ENCODE results near the gene CEPT1. TPM values are rescaled to one million over a fixed set of nuclear protein-coding genes. Genes with fewer than 3 reads are reported as not detected.

CEPT1 gene
- total RNA-seq, 1 experiment from 2014 or later, result 33.0 TPM

DNA sequence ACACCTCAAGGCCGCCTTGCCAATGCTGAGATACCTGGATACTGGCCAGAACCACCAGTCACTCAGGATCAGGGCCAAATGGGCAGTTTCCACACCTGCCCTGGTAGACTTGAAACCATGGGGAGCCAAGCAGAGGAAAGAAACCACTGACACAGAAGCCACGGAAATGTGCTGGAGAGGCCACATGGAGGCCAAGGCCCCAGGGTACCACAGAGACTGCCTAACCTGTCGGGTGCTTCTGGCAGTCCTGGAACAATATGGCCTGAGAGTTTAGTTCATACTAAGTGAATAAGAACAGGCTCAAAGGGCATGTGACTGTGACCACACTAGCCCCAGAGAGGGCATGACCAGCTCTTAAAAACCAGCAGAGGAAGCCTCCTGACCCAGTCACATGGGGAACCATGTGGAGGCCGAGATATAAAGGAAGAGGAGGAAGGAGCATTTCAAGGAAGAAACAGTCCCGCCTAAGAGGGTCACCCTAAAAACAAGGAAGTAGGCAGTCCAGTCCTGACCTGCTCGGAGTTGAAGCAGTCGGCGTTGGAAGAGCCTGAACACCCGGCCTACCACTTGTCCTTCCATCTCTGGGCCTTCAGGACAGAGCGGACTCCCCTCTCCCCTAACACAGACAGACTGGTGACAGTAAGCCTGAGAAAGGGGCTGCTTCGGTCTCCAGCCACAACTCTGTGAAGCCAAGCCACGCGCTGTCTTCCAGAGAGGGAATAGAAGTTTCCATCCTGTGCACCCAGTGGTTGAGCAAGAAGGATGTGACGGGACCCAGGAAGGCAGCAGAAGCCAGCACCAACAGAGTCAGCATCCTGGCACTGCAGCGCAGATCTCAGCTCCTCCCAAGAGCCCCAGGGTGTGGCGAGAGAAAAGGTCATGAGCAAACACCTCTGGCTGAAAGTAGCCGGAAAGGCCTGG is 60.1 kb downstream of the CEPT1 start, which contains the start of gene DENND2D:
Gene DENND2D, minus strand, starts transcription at position 766 of the 921 bp plus-strand sequence. Its CDS starts 187 bp downstream, at position 579.
- Histone ChIP-seq H4K91ac (ENCODE audit: insufficient read length, low read depth, low read length) (no peak within 1 kb of the TSS), H3K79me2 (ENCODE audit: insufficient read depth, low read length) (no peaks in the 10 kb centered on the region), H3K14ac (ENCODE audit: insufficient read depth, low read length) (no peak within 1 kb of the TSS), H2BK20ac (ENCODE audit: low read depth, low read length, poor library complexity, severe bottlenecking) (no peak within 1 kb of the TSS), H3K79me1 (ENCODE audit: insufficient read depth, low read depth, low read length, poor library complexity, severe bottlenecking) (no peaks in the 10 kb centered on the region), H3K27me3 (ENCODE audit: insufficient read depth, low read length) (no peaks in the 10 kb centered on the region), H2AFZ (ENCODE audit: low read length) (no peak within 1 kb of the TSS), H3T11ph (ENCODE audit: low read length) (no peak within 1 kb of the TSS), H3K9me3 (ENCODE audit: control insufficient read depth, low read depth, low read length) (no peaks in the 10 kb centered on the region), H3K4me2 (ENCODE audit: insufficient read depth, insufficient read length, low read length) (no peak within 1 kb of the TSS), H4K8ac (replicated peaks; ENCODE audit: insufficient read length, low read depth, low read length) (no peak within 1 kb of the TSS), H3K23me2 (ENCODE audit: insufficient read length, low read depth, low read length, poor library complexity, severe bottlenecking) (no peaks in the 10 kb centered on the region), H3K4ac (ENCODE audit: low read depth, low read length) (no peak within 1 kb of the TSS), H3K18ac (ENCODE audit: insufficient read length, low read depth, low read length) (no peak within 1 kb of the TSS), H2AK5ac (ENCODE audit: insufficient read length, low read length) (no peak within 1 kb of the TSS), H2BK12ac (ENCODE audit: insufficient read length, low read depth, low read length) (no peak within 1 kb of the TSS), H4K20me1 (ENCODE audit: control insufficient read depth, insufficient read depth, insufficient read length) (no peaks in the 10 kb centered on the region), H2BK120ac (ENCODE audit: low read depth, low read length, poor library complexity, severe bottlenecking) (no peak within 1 kb of the TSS), H3K4me1 (ENCODE audit: insufficient read depth, low read length) (no peaks in the 10 kb centered on the region), H2BK5ac (ENCODE audit: insufficient read length, low read length) (no peak within 1 kb of the TSS), H3K9ac (ENCODE audit: extremely low read depth, insufficient read length, low read length) (no peak within 1 kb of the TSS), H2BK15ac (ENCODE audit: low read depth, low read length) (no peak within 1 kb of the TSS), H3K23ac (ENCODE audit: insufficient read length, low read depth, low read length) (no peak within 1 kb of the TSS), H3K56ac (ENCODE audit: insufficient read length, low read depth, low read length) (no peak within 1 kb of the TSS), H3K27ac (ENCODE audit: insufficient read length, low read depth, low read length) (no peak within 1 kb of the TSS), H4K5ac (ENCODE audit: insufficient read length, low read depth, low read length) (no peak within 1 kb of the TSS)
- TF ChIP-seq, protein P1, sequence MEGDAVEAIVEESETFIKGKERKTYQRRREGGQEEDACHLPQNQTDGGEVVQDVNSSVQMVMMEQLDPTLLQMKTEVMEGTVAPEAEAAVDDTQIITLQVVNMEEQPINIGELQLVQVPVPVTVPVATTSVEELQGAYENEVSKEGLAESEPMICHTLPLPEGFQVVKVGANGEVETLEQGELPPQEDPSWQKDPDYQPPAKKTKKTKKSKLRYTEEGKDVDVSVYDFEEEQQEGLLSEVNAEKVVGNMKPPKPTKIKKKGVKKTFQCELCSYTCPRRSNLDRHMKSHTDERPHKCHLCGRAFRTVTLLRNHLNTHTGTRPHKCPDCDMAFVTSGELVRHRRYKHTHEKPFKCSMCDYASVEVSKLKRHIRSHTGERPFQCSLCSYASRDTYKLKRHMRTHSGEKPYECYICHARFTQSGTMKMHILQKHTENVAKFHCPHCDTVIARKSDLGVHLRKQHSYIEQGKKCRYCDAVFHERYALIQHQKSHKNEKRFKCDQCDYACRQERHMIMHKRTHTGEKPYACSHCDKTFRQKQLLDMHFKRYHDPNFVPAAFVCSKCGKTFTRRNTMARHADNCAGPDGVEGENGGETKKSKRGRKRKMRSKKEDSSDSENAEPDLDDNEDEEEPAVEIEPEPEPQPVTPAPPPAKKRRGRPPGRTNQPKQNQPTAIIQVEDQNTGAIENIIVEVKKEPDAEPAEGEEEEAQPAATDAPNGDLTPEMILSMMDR (conservative IDR thresholded peaks at IDR 0.05), result no peak
- no peak for DNase-seq
- peaks cover 9% of the 10 kb centered on the region for H3K27me3 Mint-ChIP-seq (ENCODE audit: low read depth)
- no CpG with 5 or more reads among the region's 17 CpGs for WGBS (ENCODE audit: extremely low coverage, insufficient read length, low lambda C conversion rate)
- no peak within 1 kb of the TSS; a peak in 1 of 5 replicates for H3K4me3 Mint-ChIP-seq
- H3K9me3 Mint-ChIP-seq, result peaks cover 0 to 2% of the 10 kb centered on the region in 2 experiments; a peak in 1 of 5 replicates
- H3K36me3 Mint-ChIP-seq (ENCODE audit: insufficient read depth in 1 of 3, low read depth in 3 of 3), result peaks cover 0 to 2% (median 0%) of the 10 kb centered on the region in 3 experiments; a peak in 1 of 7 replicates
- H3K4me1 Mint-ChIP-seq, result peaks cover 5 to 15% of the 10 kb centered on the region in 2 experiments
- H3K27ac Mint-ChIP-seq, result no peak within 1 kb of the TSS

Data from H9 (cell line).